PFSK-1 (cell line): ENCODE measurements around the gene RSAD2.

Experiments
- FOXP2 ChIP-seq: optimal IDR thresholded peaks from 2 replicates; pipeline ENCODE3; 2011; ENCODE audit warnings: borderline replicate concordance, control low read depth, inconsistent platforms; ENCODE audit not compliant: insufficient read depth; ENCODE audit errors: extremely low read length, extremely low read depth
- POLR2AphosphoS5 ChIP-seq: IDR thresholded peaks from 2 replicates; pipeline ENCODE4 v1.6.1; 2012; ENCODE audit warnings: low read depth, mild to moderate bottlenecking, control low read depth, low read length, moderate library complexity
- REST ChIP-seq, 2 experiments: IDR thresholded peaks; 2 replicates each; pipeline versions ENCODE4 v1.6.1 to v1.8.0; 2011 to 2012; ENCODE audit warnings: low read depth in 2 of 2, low read length in 2 of 2, control low read depth in 1 of 2, inconsistent platforms in 1 of 2, mild to moderate bottlenecking in 1 of 2, moderate library complexity in 1 of 2; ENCODE audit not compliant: insufficient read depth in 1 of 2
- SIN3A ChIP-seq: IDR thresholded peaks from 2 replicates; pipeline ENCODE4 v1.6.1; 2012; ENCODE audit warnings: mild to moderate bottlenecking, low read length, moderate library complexity, borderline replicate concordance; ENCODE audit not compliant: insufficient read depth
- TAF1 ChIP-seq: IDR thresholded peaks from 2 replicates; pipeline ENCODE4 v1.6.1; 2012; ENCODE audit warnings: low read length, control low read depth, borderline replicate concordance; ENCODE audit not compliant: insufficient read depth

The RSAD2 gene

DNA sequence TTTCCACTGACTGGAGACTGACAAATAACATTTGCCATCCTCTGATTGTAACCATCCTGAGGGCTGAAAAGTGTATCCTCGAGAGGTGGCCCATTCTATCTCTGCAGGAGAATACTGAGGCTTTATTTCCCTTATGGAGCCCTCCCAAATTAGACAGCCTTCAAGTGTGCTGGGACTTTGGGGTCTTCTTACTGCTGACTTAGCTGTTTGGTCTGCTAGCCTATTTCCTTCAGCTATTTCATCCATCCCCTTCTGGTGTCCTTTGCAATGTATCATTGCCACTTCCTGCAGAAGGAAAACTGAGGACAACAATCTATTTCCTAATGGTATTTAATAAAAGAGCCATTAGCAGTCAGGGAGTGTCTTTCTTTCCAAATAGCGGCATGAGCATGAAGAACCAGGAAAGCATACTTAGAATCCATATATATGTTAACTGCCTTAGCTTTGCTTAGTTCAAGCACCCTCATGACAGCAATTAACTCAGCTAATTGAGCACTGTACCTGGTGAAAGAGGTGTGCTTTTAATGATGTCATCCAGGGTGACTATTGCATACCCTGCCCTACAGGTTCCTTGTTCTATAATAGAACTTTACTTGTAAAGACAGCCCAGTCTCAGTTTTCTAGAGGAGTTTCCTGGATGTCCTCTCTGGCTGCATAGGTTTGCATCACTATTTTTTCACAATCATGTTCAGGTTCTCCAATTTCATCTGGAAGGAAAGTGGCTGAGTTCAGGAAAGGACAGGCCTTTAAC is 35.9 kb upstream of the RSAD2 start:
- TF ChIP-seq POLR2AphosphoS5 = no peak

GRCh38 chr2:6845312-6845711 is 32.3 kb upstream of the RSAD2 start:
- TF ChIP-seq REST (IDR thresholded peaks at IDR 0.05; ENCODE audit: insufficient read depth in 1 of 2, low read depth in 2 of 2, low read length in 2 of 2) = no peak
- no peak for TF ChIP-seq SIN3A
- no peak for TF ChIP-seq FOXP2
- TF ChIP-seq TAF1 = no peak

- TF ChIP-seq TAF1 (no peak), POLR2AphosphoS5 (no peak), SIN3A (no peak), REST (IDR thresholded peaks at IDR 0.05; ENCODE audit: insufficient read depth in 1 of 2, low read depth in 2 of 2, low read length in 2 of 2) (no peak), FOXP2 (no peak)
These were observed 31.7 kb upstream of the RSAD2 start for GRCh38 chr2:6845903-6846302.

DNA sequence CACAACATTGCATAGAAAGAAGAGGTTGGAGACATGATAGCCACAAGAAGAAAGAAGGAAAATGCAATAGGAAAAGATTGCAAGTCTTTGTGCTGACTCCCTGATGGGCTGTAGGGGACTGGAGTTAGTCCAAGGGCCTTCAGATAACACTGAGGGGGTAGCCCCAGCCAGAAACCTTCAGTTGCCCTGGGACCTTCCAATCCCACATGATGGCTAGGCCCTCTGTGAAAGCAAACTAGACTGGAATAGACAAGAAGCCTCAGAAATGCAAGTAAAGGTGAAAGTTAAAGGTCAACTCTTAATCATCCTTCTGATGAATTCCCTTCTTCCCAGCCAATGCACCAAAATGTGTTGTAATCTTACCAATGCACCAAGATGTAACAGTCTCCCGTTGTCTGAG is 31.0 kb upstream of the RSAD2 start:
- TF ChIP-seq REST (IDR thresholded peaks at IDR 0.05; ENCODE audit: insufficient read depth in 1 of 2, low read depth in 2 of 2, low read length in 2 of 2) (no peak), POLR2AphosphoS5 (no peak), FOXP2 (no peak), SIN3A (no peak)

GRCh38 chr2:6846967-6847681 is 30.5 kb upstream of the RSAD2 start:
- TF ChIP-seq POLR2AphosphoS5 (no peak), TAF1 (no peak), SIN3A (no peak), REST (IDR thresholded peaks at IDR 0.05; ENCODE audit: insufficient read depth in 1 of 2, low read depth in 2 of 2, low read length in 2 of 2) (no peak), FOXP2 (no peak)
